ENCODE measurements around the gene FBXO28. TPM values are rescaled to one million over a fixed set of nuclear protein-coding genes. Genes with fewer than 3 reads are reported as not detected.

Gene FBXO28
- polyA plus RNA-seq, 1 of the 3 experiments (the other 2 are of a cell fraction) = 8.1 TPM

DNA sequence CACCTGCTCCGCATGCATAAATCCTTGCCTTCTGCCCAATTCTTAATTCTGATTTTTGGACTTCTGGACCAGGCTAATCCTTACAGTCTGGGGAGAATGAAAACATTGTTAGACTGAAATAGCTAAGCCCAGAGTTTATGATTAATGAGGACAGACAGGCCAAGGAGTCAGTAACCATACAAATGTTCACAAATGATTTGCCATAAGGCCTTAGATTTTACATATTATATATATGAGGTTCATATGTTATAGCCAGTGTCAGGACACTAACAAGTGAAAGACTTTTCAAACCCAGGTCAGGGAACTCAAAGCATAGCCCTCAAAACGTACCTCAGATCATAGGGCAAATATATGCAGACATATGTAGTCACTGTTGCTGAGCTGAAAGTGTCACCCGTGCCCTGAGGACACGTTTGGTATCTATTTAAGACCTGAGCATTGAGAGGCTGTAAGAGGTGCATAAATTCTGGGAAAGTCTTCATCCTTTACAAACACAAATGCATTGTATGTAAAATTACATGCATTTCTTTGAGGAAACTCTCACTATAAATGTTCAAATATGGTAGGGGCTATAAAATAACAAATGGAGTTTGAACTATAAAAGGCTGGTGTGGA, 45.3 kb upstream of the FBXO28 start:
- peaks cover 0 to 12% of the 10 kb centered on the region in 2 experiments; a peak in 1 of 4 replicates for H3K4me1 ChIP-seq (ENCODE audit: control insufficient read depth in 1 of 2, insufficient read depth in 2 of 2, low read depth in 1 of 2, low read length in 1 of 2)
- H3K27me3 ChIP-seq (ENCODE audit: insufficient read depth) = no peaks in the 10 kb centered on the region
- TF ChIP-seq EP300 (IDR thresholded peaks at IDR 0.05; ENCODE audit: borderline replicate concordance in 1 of 2, low read depth in 1 of 2, low read length in 1 of 2) (no peak), SIN3A (IDR thresholded peaks at IDR 0.05; ENCODE audit: borderline replicate concordance, low read depth, low read length) (no peak), NFIC (IDR thresholded peaks at IDR 0.05; ENCODE audit: borderline replicate concordance) (no peak), REST (IDR thresholded peaks at IDR 0.05; ENCODE audit: low read depth, low read length) (no peak), FOXJ3 (CRISPR knock-in tag; IDR thresholded peaks at IDR 0.05) (no peak), YY1 (IDR thresholded peaks at IDR 0.05; ENCODE audit: low read depth) (no peak), RCOR1 (IDR thresholded peaks at IDR 0.05; ENCODE audit: low read length) (no peak), MAX (IDR thresholded peaks at IDR 0.05; ENCODE audit: low read depth) (no peak), GATA2 (CRISPR knock-in tag; IDR thresholded peaks at IDR 0.05) (no peak), FOSL2 (IDR thresholded peaks at IDR 0.05; ENCODE audit: borderline replicate concordance, low read depth) (no peak), ZBTB33 (IDR thresholded peaks at IDR 0.05; ENCODE audit: borderline replicate concordance, low read depth) (no peak), TEAD4 (IDR thresholded peaks at IDR 0.05; ENCODE audit: borderline replicate concordance, insufficient read depth) (no peak), RAD21 (IDR thresholded peaks at IDR 0.05; ENCODE audit: low read length) (no peak), ELF1 (IDR thresholded peaks at IDR 0.05) (no peak), TCF12 (IDR thresholded peaks at IDR 0.05) (no peak), IRF3 (IDR thresholded peaks at IDR 0.05; ENCODE audit: low read depth, low read length) (no peak), JUND (IDR thresholded peaks at IDR 0.05) (no peak), FOXM1 (IDR thresholded peaks at IDR 0.05; ENCODE audit: low read depth) (no peak), MXI1 (IDR thresholded peaks at IDR 0.05; ENCODE audit: low read depth, low read length) (no peak)
- TF ChIP-seq, protein P1, sequence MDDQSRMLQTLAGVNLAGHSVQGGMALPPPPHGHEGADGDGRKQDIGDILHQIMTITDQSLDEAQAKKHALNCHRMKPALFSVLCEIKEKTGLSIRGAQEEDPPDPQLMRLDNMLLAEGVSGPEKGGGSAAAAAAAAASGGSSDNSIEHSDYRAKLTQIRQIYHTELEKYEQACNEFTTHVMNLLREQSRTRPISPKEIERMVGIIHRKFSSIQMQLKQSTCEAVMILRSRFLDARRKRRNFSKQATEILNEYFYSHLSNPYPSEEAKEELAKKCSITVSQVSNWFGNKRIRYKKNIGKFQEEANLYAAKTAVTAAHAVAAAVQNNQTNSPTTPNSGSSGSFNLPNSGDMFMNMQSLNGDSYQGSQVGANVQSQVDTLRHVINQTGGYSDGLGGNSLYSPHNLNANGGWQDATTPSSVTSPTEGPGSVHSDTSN (IDR thresholded peaks at IDR 0.05) = no peak
- H3K9me3 ChIP-seq = no peaks in the 10 kb centered on the region
- H3K9me2 ChIP-seq = no peaks in the 10 kb centered on the region
- no peak overlapping the region for H3K4me3 ChIP-seq (ENCODE audit: low read depth in 2 of 2, low read length in 1 of 2)
- H3K27ac ChIP-seq (ENCODE audit: low read depth in 2 of 2, low read length in 1 of 2) = no peak overlapping the region
- ChIA-PET POLR2A (no interaction called here), CTCF (interaction anchor here (0.6 kb wide), 1 partner anchor 18 kb away, joined by 3 read pairs; no protein-coding TSS in a partner anchor)
- no peaks in the 10 kb centered on the region for H4K20me1 ChIP-seq (ENCODE audit: insufficient read depth)
- peaks cover 3% of the 10 kb centered on the region for H3F3A ChIP-seq (replicated peaks; ENCODE audit: insufficient read depth)
- H3K9ac ChIP-seq = no peak overlapping the region
- WGBS (ENCODE audit: low lambda C conversion rate) = 78% methylated on average over 4 of the region's 4 CpGs
- no peak overlapping the region for H3K4me2 ChIP-seq
- no peaks in the 10 kb centered on the region for H3K36me3 ChIP-seq (replicated peaks in 1 of 2; ENCODE audit: control insufficient read depth in 1 of 2, insufficient read depth in 2 of 2, low read length in 1 of 2)
- no peak overlapping the region for H2AFZ ChIP-seq (ENCODE audit: low read depth)
- no peaks in the 10 kb centered on the region for H3K79me2 ChIP-seq (ENCODE audit: insufficient read depth)
- no peak for DNase-seq

All from SK-N-SH (cell line).